ENCODE results near the gene KRTAP13-1. TPM values are rescaled to one million over a fixed set of nuclear protein-coding genes. Genes with fewer than 3 reads are reported as not detected.

KRTAP13-1 gene
- polyA plus RNA-seq (2012; ENCODE audit: insufficient read length, low read depth), result not detected

DNA sequence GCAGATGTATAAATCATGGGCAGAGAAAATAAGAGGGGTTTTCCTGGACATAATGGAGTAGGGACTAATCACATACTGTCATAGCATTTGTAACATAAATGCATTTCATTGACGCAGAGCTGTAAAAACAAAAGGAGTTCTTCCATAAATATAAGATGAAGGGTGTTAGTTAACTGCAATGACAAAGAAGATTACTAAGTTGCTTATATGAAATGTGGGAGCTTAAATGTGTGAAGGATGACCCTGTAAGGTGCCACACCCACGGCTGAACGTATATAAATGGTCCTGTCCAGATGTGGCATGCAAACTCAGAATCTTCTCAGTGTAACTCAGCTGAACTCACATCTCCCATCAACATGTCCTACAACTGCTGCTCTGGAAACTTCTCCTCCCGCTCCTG lies at the start of gene KRTAP13-1:
TSS of gene KRTAP13-1 (plus strand) at position 301 of the 400 bp plus-strand sequence. CDS start at position 357, 56 bp downstream.
- TF ChIP-seq REST (IDR thresholded peaks at IDR 0.05; ENCODE audit: insufficient read depth in 1 of 2, low read depth in 2 of 2, low read length in 2 of 2) (no peak), FOXP2 (optimal IDR thresholded peaks at IDR 0.05; ENCODE audit: borderline replicate concordance, extremely low read depth, extremely low read length, insufficient read depth) (no peak), SIN3A (IDR thresholded peaks at IDR 0.05; ENCODE audit: borderline replicate concordance, insufficient read depth, low read length) (no peak), POLR2AphosphoS5 (IDR thresholded peaks at IDR 0.05; ENCODE audit: low read depth, low read length) (no peak), TAF1 (IDR thresholded peaks at IDR 0.05; ENCODE audit: borderline replicate concordance, insufficient read depth, low read length) (no peak)

GRCh38 chr21:30348506-30348905 lies 47.3 kb upstream of the KRTAP13-1 start, which contains the start of gene KRTAP23-1:
KRTAP23-1 (minus strand) TSS chr21:30348606; CDS start chr21:30348606, 0 bp downstream.
- no peak for TF ChIP-seq TAF1 (IDR thresholded peaks at IDR 0.05; ENCODE audit: borderline replicate concordance, insufficient read depth, low read length)
- no peak for TF ChIP-seq SIN3A (IDR thresholded peaks at IDR 0.05; ENCODE audit: borderline replicate concordance, insufficient read depth, low read length)
- TF ChIP-seq POLR2AphosphoS5 (IDR thresholded peaks at IDR 0.05; ENCODE audit: low read depth, low read length), result no peak
- no peak for TF ChIP-seq REST (IDR thresholded peaks at IDR 0.05; ENCODE audit: insufficient read depth in 1 of 2, low read depth in 2 of 2, low read length in 2 of 2)
- TF ChIP-seq FOXP2 (optimal IDR thresholded peaks at IDR 0.05; ENCODE audit: borderline replicate concordance, extremely low read depth, extremely low read length, insufficient read depth), result no peak

DNA sequence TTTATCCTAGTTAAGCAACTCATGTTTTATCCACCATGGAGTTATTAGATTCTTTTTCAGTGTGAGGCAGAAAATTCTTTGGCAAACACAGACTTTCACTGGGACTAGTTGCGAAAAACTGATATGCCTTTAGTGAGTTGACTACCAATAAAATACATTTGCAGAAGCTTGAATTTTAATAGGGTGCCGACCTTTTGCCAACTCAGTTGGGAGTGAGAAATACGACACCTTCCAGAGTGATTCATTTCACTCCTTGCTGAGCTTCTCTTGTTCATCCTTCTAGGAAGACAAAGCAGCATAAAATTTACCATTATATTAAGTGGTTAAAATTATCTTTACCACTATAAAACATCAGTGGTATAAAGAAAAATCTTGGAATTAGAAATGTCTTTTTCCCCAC lies 46.3 kb upstream of the KRTAP13-1 start:
- TF ChIP-seq SIN3A (IDR thresholded peaks at IDR 0.05; ENCODE audit: borderline replicate concordance, insufficient read depth, low read length) (no peak), REST (IDR thresholded peaks at IDR 0.05; ENCODE audit: insufficient read depth in 1 of 2, low read depth in 2 of 2, low read length in 2 of 2) (no peak), FOXP2 (optimal IDR thresholded peaks at IDR 0.05; ENCODE audit: borderline replicate concordance, extremely low read depth, extremely low read length, insufficient read depth) (no peak)

- no peak for TF ChIP-seq FOXP2 (optimal IDR thresholded peaks at IDR 0.05; ENCODE audit: borderline replicate concordance, extremely low read depth, extremely low read length, insufficient read depth)
- TF ChIP-seq TAF1 (IDR thresholded peaks at IDR 0.05; ENCODE audit: borderline replicate concordance, insufficient read depth, low read length), result no peak
- TF ChIP-seq SIN3A (IDR thresholded peaks at IDR 0.05; ENCODE audit: borderline replicate concordance, insufficient read depth, low read length), result no peak
- no peak for TF ChIP-seq POLR2AphosphoS5 (IDR thresholded peaks at IDR 0.05; ENCODE audit: low read depth, low read length)
- TF ChIP-seq REST (IDR thresholded peaks at IDR 0.05; ENCODE audit: insufficient read depth in 1 of 2, low read depth in 2 of 2, low read length in 2 of 2), result no peak
These were observed 44.3 kb upstream of the KRTAP13-1 start for GRCh38 chr21:30351534-30351933.
